HepG2 (cell line): ENCODE measurements around the gene PRIMPOL. TPM values are rescaled to one million over a fixed set of nuclear protein-coding genes. Genes with fewer than 3 reads are reported as not detected.

Source experiments
- ATAC-seq: fragments of 200-7000 bp; cut with Tn5 transposase; 3 replicates; pipeline ENCODE4 v1.9.1; 2020; ENCODE audit warnings: mild to moderate bottlenecking, moderate library complexity
- BruUV-seq: library from RNA; stranded (reverse); fragments of 400-500 nt; replicated peaks from 2 replicates; lab custom pipeline; 2021; lab: Mats Ljungman, UMichigan
- CTCF ChIA-PET: fragments of 300-600 bp; formaldehyde crosslinking; extraction: SDS; loops from one replicate; lab custom pipeline; 2021; ENCODE audit warnings: low total read pairs, inconsistent platforms, low intra/inter-chr PET ratio; lab: Yijun Ruan, JAX
- POLR2A ChIA-PET: fragments of 350-600 bp; sonication (Branson Sonifier 250); formaldehyde crosslinking; loops from one replicate; lab custom pipeline; 2020; ENCODE audit warnings: antibody characterized with exemption, inconsistent platforms; lab: Yijun Ruan, JAX
- DNase-seq: peaks from one replicate; pipeline ENCODE4 v3.0.0-alpha.2; 2015; ENCODE audit warnings: low spot score
- FAIRE-seq: peaks from 3 replicates; lab custom pipeline; 2011; peaks lifted over from hg19 to GRCh38; lab: Jason Lieb, UNC
- H2AFZ ChIP-seq: one replicate; pipeline ENCODE4 v1.6.1; 2011; ENCODE audit warnings: low read length, inconsistent platforms
- H3K27ac ChIP-seq: fragments of 300-600 bp; 3 replicates; pipeline ENCODE4 v1.8.0; 2011; ENCODE audit warnings: mixed run types, mild to moderate bottlenecking, mixed read lengths, low read length, inconsistent platforms; ENCODE audit not compliant: insufficient read depth; ENCODE audit errors: extremely low read length
- H3K27me3 ChIP-seq, 2 experiments: fragments of 200-600 bp in 1 of 2; 2 replicates in 1 of 2; 3 replicates in 1 of 2; pipeline versions ENCODE4 v1.6.0 to v1.8.0; 2011; ENCODE audit warnings: low read length in 2 of 2, mild to moderate bottlenecking in 2 of 2, moderate library complexity in 2 of 2, inconsistent platforms in 1 of 2; ENCODE audit not compliant: insufficient read depth in 2 of 2, control insufficient read depth in 1 of 2
- H3K36me3 ChIP-seq, 2 experiments: fragments of 200-600 bp in 1 of 2; replicated peaks in 1 of 2; 2 replicates in 1 of 2; 3 replicates in 1 of 2; pipeline versions ENCODE4 v1.5.1 to v1.8.0; 2011; ENCODE audit warnings: low read length in 2 of 2, inconsistent platforms in 1 of 2; ENCODE audit not compliant: insufficient read depth in 2 of 2, control insufficient read depth in 1 of 2
- H3K4me1 ChIP-seq: 2 replicates; pipeline ENCODE4 v1.5.1; 2012; ENCODE audit warnings: low read length, inconsistent platforms; ENCODE audit not compliant: insufficient read depth
- H3K4me2 ChIP-seq: 2 replicates; pipeline ENCODE4 v1.6.0; 2011; ENCODE audit warnings: low read depth, low read length, inconsistent platforms
- H3K4me3 ChIP-seq, 3 experiments: fragments of 200-600 bp in 1 of 3; sonication (generic), shearing (Covaris generic) in 1 of 3; replicated peaks in 1 of 3; 2 replicates each; pipeline ENCODE4 v1.5.1; 2011 to 2016; ENCODE audit warnings: low read length in 3 of 3, inconsistent platforms in 2 of 3, low read depth in 2 of 3, mild to moderate bottlenecking in 2 of 3, control low read depth in 1 of 3, mixed read lengths in 1 of 3; ENCODE audit not compliant: insufficient read depth in 1 of 3
- H3K79me2 ChIP-seq: one replicate; pipeline ENCODE4 v1.6.1; 2011; ENCODE audit warnings: low read length, inconsistent platforms; ENCODE audit not compliant: insufficient read depth
- H3K9ac ChIP-seq: 2 replicates; pipeline ENCODE4 v1.6.0; 2011; ENCODE audit warnings: mild to moderate bottlenecking, low read depth, low read length, inconsistent platforms; ENCODE audit not compliant: insufficient read depth
- H3K9me3 ChIP-seq: 2 replicates; pipeline ENCODE4 v1.5.1; 2012; ENCODE audit warnings: mild to moderate bottlenecking, low read length
- H4K20me1 ChIP-seq: 2 replicates; pipeline ENCODE4 v1.6.0; 2011; ENCODE audit warnings: inconsistent platforms, mild to moderate bottlenecking, low read length, moderate library complexity; ENCODE audit not compliant: insufficient read depth
- DR1 ChIP-seq: sonication (generic); formaldehyde crosslinking; IDR thresholded peaks from 2 replicates; pipeline ENCODE4 v1.8.0; 2021; ENCODE audit warnings: mild to moderate bottlenecking, missing genetic modification reagents, inconsistent platforms
- DRAP1 ChIP-seq: IDR thresholded peaks from 2 replicates; pipeline ENCODE4 v1.6.1; 2016; ENCODE audit warnings: missing genetic modification reagents, missing compliant biosample characterization
- GATA4 ChIP-seq: sonication (generic); IDR thresholded peaks from 2 replicates; pipeline ENCODE4 v1.6.1; 2016; ENCODE audit warnings: antibody characterized with exemption, low read depth, borderline replicate concordance
- HIC2 ChIP-seq: sonication (generic); formaldehyde crosslinking; IDR thresholded peaks from 2 replicates; pipeline ENCODE4 v1.9.0; 2022; ENCODE audit warnings: low read depth, missing genetic modification reagents
- MTF2 ChIP-seq: sonication (generic); formaldehyde crosslinking; IDR thresholded peaks from 2 replicates; pipeline ENCODE4 v1.5.0; 2020; ENCODE audit warnings: missing genetic modification reagents, borderline replicate concordance
- RFX1 ChIP-seq: fragments of 450-650 bp; IDR thresholded peaks from 2 replicates; pipeline ENCODE4 v1.6.1; 2017
- WGBS: methylation state at CpG from one replicate; pipeline ENCODE4 v1.1.6; 2017; ENCODE audit warnings: low lambda C conversion rate; 5-methylcytosine and 5-hydroxymethylcytosine counted together
- in situ Hi-C: cut with HindIII; loops from 2 replicates; pipeline ENCODE4 v1.10.0; 2017; ENCODE audit warnings: low pct_unique_long_range_greater_than_20kb; ENCODE audit not compliant: extremely low pct_ligation_motif_present
- intact Hi-C: fragments of 100-400 bp; cut with micrococcal nuclease; formaldehyde crosslinking; loops from one replicate; pipeline ENCODE4 v1.10.0; 2022; ENCODE audit not compliant: unreplicated experiment
- polyA plus RNA-seq, 8 experiments: library from polyadenylated mRNA; depleted of rRNA in 3 of 8; stranded (reverse) in 7 of 8; unstranded in 1 of 8; fragments of >200 nt; fragmentation: Illumina TruSeq in 4 of 8; extraction: Trizol in 4 of 8; gene quantifications; 2 replicates each; pipeline versions ENCODE4 v1.2.1 to v1.2.3, GENCODE V29; 2011 to 2016; ENCODE audit warnings: low read depth in 4 of 8, missing spikeins in 1 of 8, mixed read lengths in 1 of 8; ENCODE audit not compliant: insufficient read depth in 1 of 8
- total RNA-seq, 5 experiments: library from RNA; depleted of rRNA; stranded (reverse); fragments of >200 nt; fragmentation: Illumina TruSeq; extraction: Trizol; gene quantifications; 2 replicates each; pipeline ENCODE4 v1.2.3, GENCODE V29; 2016; ENCODE audit warnings: low read depth in 1 of 5
- TF ChIP-seq, protein P1 (sequence below): sonication (generic); formaldehyde crosslinking; IDR thresholded peaks from 2 replicates; pipeline ENCODE4 v1.5.0; 2020; ENCODE audit warnings: missing genetic modification reagents
- TF ChIP-seq, protein P2 (sequence below): sonication (generic); formaldehyde crosslinking; IDR thresholded peaks from 2 replicates; pipeline ENCODE4 v1.8.1; 2023; ENCODE audit warnings: mild to moderate bottlenecking, inconsistent platforms, moderate library complexity, missing genetic modification reagents, borderline replicate concordance
- TF ChIP-seq, protein P3 (sequence below): sonication (generic); formaldehyde crosslinking; conservative IDR thresholded peaks from 2 replicates; pipeline ENCODE4 v1.4.0; 2020; ENCODE audit warnings: missing genetic modification reagents

The PRIMPOL gene
- total and polyA plus RNA-seq, 2 of the 13 experiments (the other 11 are each of a cell fraction or from before 2014, with no cell fraction given), result 7.3 to 11.0 TPM

DNA sequence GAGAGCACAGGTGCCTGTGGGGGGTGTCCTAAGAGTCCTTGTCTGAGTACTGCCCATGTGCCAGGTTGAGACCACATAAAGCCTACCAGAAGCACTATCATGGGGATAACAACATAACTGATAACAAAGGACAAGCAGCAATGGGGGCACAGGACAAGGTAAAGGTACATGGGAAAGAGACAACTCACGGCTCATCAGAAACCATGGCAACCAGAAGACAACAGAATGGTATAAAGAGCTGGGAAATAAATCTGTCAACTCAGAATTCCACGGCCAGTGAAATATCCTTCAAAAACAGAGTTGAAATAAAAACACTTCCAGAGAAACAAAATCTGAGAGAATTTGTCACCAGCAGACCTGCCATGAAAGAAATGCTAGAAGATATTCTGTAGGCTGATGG is 64.3 kb downstream of the PRIMPOL start:
- no peaks in the 10 kb centered on the region for H4K20me1 ChIP-seq
- TF ChIP-seq RFX1 (no peak), MTF2 (no peak), DR1 (CRISPR knock-in tag) (no peak), GATA4 (no peak), DRAP1 (no peak), HIC2 (CRISPR knock-in tag) (no peak)
- TF ChIP-seq, protein P1, sequence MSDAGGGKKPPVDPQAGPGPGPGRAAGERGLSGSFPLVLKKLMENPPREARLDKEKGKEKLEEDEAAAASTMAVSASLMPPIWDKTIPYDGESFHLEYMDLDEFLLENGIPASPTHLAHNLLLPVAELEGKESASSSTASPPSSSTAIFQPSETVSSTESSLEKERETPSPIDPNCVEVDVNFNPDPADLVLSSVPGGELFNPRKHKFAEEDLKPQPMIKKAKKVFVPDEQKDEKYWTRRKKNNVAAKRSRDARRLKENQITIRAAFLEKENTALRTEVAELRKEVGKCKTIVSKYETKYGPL (CRISPR knock-in tag), result no peak
- TF ChIP-seq, protein P2, sequence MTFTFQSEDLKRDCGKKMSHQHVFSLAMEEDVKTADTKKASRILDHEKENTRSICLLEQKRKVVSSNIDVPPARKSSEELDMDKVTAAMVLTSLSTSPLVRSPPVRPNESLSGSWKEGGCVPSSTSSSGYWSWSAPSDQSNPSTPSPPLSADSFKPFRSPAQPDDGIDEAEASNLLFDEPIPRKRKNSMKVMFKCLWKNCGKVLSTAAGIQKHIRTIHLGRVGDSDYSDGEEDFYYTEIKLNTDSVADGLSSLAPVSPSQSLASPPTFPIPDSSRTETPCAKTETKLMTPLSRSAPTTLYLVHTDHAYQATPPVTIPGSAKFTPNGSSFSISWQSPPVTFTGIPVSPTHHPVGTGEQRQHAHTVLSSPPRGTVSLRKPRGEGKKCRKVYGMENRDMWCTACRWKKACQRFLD (CRISPR knock-in tag), result no peak
- TF ChIP-seq, protein P3, sequence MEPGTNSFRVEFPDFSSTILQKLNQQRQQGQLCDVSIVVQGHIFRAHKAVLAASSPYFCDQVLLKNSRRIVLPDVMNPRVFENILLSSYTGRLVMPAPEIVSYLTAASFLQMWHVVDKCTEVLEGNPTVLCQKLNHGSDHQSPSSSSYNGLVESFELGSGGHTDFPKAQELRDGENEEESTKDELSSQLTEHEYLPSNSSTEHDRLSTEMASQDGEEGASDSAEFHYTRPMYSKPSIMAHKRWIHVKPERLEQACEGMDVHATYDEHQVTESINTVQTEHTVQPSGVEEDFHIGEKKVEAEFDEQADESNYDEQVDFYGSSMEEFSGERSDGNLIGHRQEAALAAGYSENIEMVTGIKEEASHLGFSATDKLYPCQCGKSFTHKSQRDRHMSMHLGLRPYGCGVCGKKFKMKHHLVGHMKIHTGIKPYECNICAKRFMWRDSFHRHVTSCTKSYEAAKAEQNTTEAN, result no peak
- H3K9ac ChIP-seq, result no peak overlapping the region
- FAIRE-seq (no peak), ATAC-seq (no peak), DNase-seq (no peak)
- H3K4me1 ChIP-seq, result no peaks in the 10 kb centered on the region
- BruUV-seq, result no TSS peak
- H3K9me3 ChIP-seq, result no peaks in the 10 kb centered on the region
- ChIA-PET POLR2A (no interaction called here), CTCF (no interaction called here)
- intact Hi-C loops (no loop called here), in situ Hi-C loops (no loop called here)
- WGBS, result 100% methylated on average over 2 of the region's 2 CpGs
- no peak overlapping the region for H3K4me2 ChIP-seq
- peaks cover 4 to 50% of the 10 kb centered on the region in 2 experiments for H3K36me3 ChIP-seq
- H3K79me2 ChIP-seq, result no peaks in the 10 kb centered on the region
- H3K4me3 ChIP-seq, result no peak overlapping the region
- H3K27me3 ChIP-seq, result no peaks in the 10 kb centered on the region
- no peak overlapping the region for H2AFZ ChIP-seq
- no peak overlapping the region for H3K27ac ChIP-seq
